Cardiac ventricle fibroblast (primary cell): ENCODE results near the gene RAD18. TPM values are rescaled to one million over a fixed set of nuclear protein-coding genes. Genes with fewer than 3 reads are reported as not detected.

ENCODE experiments used
- total RNA-seq: library from RNA; depleted of rRNA; stranded (reverse); fragments of >200 nt; gene quantifications from 2 replicates; pipeline ENCODE4 v1.2.3, GENCODE V29; 2015

RAD18 gene, protein sequence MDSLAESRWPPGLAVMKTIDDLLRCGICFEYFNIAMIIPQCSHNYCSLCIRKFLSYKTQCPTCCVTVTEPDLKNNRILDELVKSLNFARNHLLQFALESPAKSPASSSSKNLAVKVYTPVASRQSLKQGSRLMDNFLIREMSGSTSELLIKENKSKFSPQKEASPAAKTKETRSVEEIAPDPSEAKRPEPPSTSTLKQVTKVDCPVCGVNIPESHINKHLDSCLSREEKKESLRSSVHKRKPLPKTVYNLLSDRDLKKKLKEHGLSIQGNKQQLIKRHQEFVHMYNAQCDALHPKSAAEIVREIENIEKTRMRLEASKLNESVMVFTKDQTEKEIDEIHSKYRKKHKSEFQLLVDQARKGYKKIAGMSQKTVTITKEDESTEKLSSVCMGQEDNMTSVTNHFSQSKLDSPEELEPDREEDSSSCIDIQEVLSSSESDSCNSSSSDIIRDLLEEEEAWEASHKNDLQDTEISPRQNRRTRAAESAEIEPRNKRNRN
- total RNA-seq = 2.8 and 2.9 TPM in 2 replicates

DNA sequence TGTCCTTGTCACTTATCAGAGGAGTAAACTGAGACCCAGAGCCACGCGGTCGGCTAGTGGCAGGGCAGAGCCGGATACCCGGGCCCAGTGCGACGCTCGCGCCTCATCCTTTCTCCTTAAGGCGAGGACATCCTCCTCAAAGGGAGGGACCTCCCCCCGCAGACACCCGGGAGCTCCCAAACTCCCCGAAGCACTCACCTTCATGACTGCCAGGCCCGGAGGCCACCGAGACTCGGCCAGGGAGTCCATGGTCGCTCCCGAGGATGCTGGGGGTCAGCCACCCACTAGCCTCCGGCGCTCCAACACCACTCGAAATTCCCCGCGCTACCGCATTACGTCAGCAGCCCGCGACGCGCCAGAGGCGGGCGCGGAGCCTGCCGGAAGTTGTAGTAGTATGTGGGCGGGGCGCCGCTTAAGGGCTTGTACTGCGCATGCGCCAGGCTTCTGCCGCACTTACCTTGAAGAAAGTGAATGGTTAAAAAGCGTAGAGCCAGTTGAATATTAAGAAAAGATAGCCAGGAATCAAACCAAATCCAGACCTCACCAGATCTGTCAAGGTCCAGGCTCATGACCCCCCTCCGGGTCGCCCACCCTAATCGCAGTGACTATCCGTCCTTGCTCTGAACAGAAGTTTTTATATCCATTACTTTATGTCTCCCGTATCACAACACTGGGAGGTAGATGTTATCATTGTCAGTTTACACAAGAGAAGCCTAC, at the start of gene RAD18:
TSS of gene RAD18 (minus strand) at position 336 of the 717 bp plus-strand sequence. CDS start at position 249, 87 bp downstream.

Other genes starting within 250 kb of the RAD18 start
- gene CAV3, start 229.7 kb downstream of the RAD18 start, total RNA-seq = not detected in 2 replicates
- 0.15 and 3.2 TPM in 2 replicates for gene OXTR, start 193.9 kb downstream of the RAD18 start, total RNA-seq